ENCODE measurements around the gene ATRNL1.

The ATRNL1 gene

GRCh38 chr10:115771755-115772154, 678.6 kb downstream of the ATRNL1 start:
- DNase-seq (ENCODE audit: low spot score), result no peak
- Histone ChIP-seq H3K4me3 (ENCODE audit: low read length in 2 of 2) (no peak overlapping the region), H3K18ac (ENCODE audit: low read length) (no peak overlapping the region), H2BK15ac (ENCODE audit: low read length) (no peak overlapping the region), H3K27me3 (ENCODE audit: control insufficient read depth in 3 of 3, insufficient read depth in 3 of 3, low read depth in 1 of 3, low read length in 3 of 3) (no peaks in the 10 kb centered on the region), H3K27ac (replicated peaks; ENCODE audit: low read length) (no peak overlapping the region), H3K9me3 (replicated peaks in 1 of 2; ENCODE audit: control insufficient read depth in 2 of 2, insufficient read depth in 1 of 2, low read depth in 1 of 2, low read length in 2 of 2) (no peaks in the 10 kb centered on the region), H2BK5ac (ENCODE audit: low read length) (no peak overlapping the region), H3K4me1 (ENCODE audit: control insufficient read depth in 2 of 2, insufficient read depth in 1 of 2, low read depth in 1 of 2, low read length in 2 of 2) (no peaks in the 10 kb centered on the region), H3K4me2 (ENCODE audit: insufficient read depth, low read length, poor library complexity, severe bottlenecking) (no peak overlapping the region), H3K23ac (ENCODE audit: low read depth, low read length, poor library complexity) (no peak overlapping the region), H2BK12ac (ENCODE audit: low read length) (no peak overlapping the region), H4K8ac (ENCODE audit: low read depth, low read length) (no peak overlapping the region), H3K36me3 (replicated peaks in 1 of 2; ENCODE audit: control insufficient read depth in 2 of 2, insufficient read depth in 2 of 2, low read length in 2 of 2) (no peaks in the 10 kb centered on the region), H3K79me1 (ENCODE audit: low read depth, low read length) (no peaks in the 10 kb centered on the region), H2AFZ (ENCODE audit: low read length) (no peak overlapping the region), H2BK120ac (ENCODE audit: low read depth, low read length) (no peak overlapping the region), H3K4ac (ENCODE audit: low read length) (no peak overlapping the region), H4K91ac (ENCODE audit: low read depth, low read length, poor library complexity) (no peak overlapping the region), H2AK5ac (ENCODE audit: low read depth, low read length) (no peak overlapping the region), H3K9ac (ENCODE audit: low read depth, low read length, poor library complexity) (no peak overlapping the region), H3K14ac (ENCODE audit: low read length) (no peak overlapping the region)

- Histone ChIP-seq H3K36me3 (replicated peaks in 1 of 2; ENCODE audit: control insufficient read depth in 2 of 2, insufficient read depth in 2 of 2, low read length in 2 of 2) (no peaks in the 10 kb centered on the region), H2BK5ac (ENCODE audit: low read length) (no peak overlapping the region), H4K8ac (ENCODE audit: low read depth, low read length) (no peak overlapping the region), H3K4me2 (ENCODE audit: insufficient read depth, low read length, poor library complexity, severe bottlenecking) (no peak overlapping the region), H2AK5ac (ENCODE audit: low read depth, low read length) (no peak overlapping the region), H4K91ac (ENCODE audit: low read depth, low read length, poor library complexity) (no peak overlapping the region), H2BK12ac (ENCODE audit: low read length) (no peak overlapping the region), H2AFZ (ENCODE audit: low read length) (no peak overlapping the region), H3K4me1 (ENCODE audit: control insufficient read depth in 2 of 2, insufficient read depth in 1 of 2, low read depth in 1 of 2, low read length in 2 of 2) (no peaks in the 10 kb centered on the region), H3K23ac (ENCODE audit: low read depth, low read length, poor library complexity) (no peak overlapping the region), H3K4me3 (ENCODE audit: low read length in 2 of 2) (no peak overlapping the region), H2BK15ac (ENCODE audit: low read length) (no peak overlapping the region), H3K27ac (replicated peaks; ENCODE audit: low read length) (no peak overlapping the region), H3K79me1 (ENCODE audit: low read depth, low read length) (no peaks in the 10 kb centered on the region), H3K9ac (ENCODE audit: low read depth, low read length, poor library complexity) (no peak overlapping the region), H3K27me3 (ENCODE audit: control insufficient read depth in 3 of 3, insufficient read depth in 3 of 3, low read depth in 1 of 3, low read length in 3 of 3) (no peaks in the 10 kb centered on the region), H3K18ac (ENCODE audit: low read length) (no peak overlapping the region), H3K4ac (ENCODE audit: low read length) (no peak overlapping the region), H3K9me3 (replicated peaks in 1 of 2; ENCODE audit: control insufficient read depth in 2 of 2, insufficient read depth in 1 of 2, low read depth in 1 of 2, low read length in 2 of 2) (no peaks in the 10 kb centered on the region), H3K14ac (ENCODE audit: low read length) (no peak overlapping the region), H2BK120ac (ENCODE audit: low read depth, low read length) (no peak overlapping the region)
- WGBS, 2 donors (ENCODE audit: extremely low coverage in 2 of 2, insufficient read length in 2 of 2, insufficient replicate concordance in 1 of 2), result no CpG with 5 or more reads among the region's 1 CpG
- no peak for DNase-seq (ENCODE audit: low spot score)
These were observed 679.4 kb downstream of the ATRNL1 start for GRCh38 chr10:115772606-115773005.

- Histone ChIP-seq H3K14ac (ENCODE audit: low read length) (no peak overlapping the region), H3K9me3 (replicated peaks in 1 of 2; ENCODE audit: control insufficient read depth in 2 of 2, insufficient read depth in 1 of 2, low read depth in 1 of 2, low read length in 2 of 2) (no peaks in the 10 kb centered on the region), H3K27me3 (ENCODE audit: control insufficient read depth in 3 of 3, insufficient read depth in 3 of 3, low read depth in 1 of 3, low read length in 3 of 3) (no peaks in the 10 kb centered on the region), H3K27ac (replicated peaks; ENCODE audit: low read length) (no peak overlapping the region), H2AK5ac (ENCODE audit: low read depth, low read length) (no peak overlapping the region), H3K4me3 (ENCODE audit: low read length in 2 of 2) (no peak overlapping the region), H4K91ac (ENCODE audit: low read depth, low read length, poor library complexity) (no peak overlapping the region), H3K4me2 (ENCODE audit: insufficient read depth, low read length, poor library complexity, severe bottlenecking) (no peak overlapping the region), H3K9ac (ENCODE audit: low read depth, low read length, poor library complexity) (no peak overlapping the region), H3K4ac (ENCODE audit: low read length) (no peak overlapping the region), H3K23ac (ENCODE audit: low read depth, low read length, poor library complexity) (no peak overlapping the region), H2BK120ac (ENCODE audit: low read depth, low read length) (no peak overlapping the region), H3K18ac (ENCODE audit: low read length) (no peak overlapping the region), H3K4me1 (ENCODE audit: control insufficient read depth in 2 of 2, insufficient read depth in 1 of 2, low read depth in 1 of 2, low read length in 2 of 2) (no peaks in the 10 kb centered on the region), H3K79me1 (ENCODE audit: low read depth, low read length) (no peaks in the 10 kb centered on the region), H2BK5ac (ENCODE audit: low read length) (no peak overlapping the region), H2BK12ac (ENCODE audit: low read length) (no peak overlapping the region), H3K36me3 (replicated peaks in 1 of 2; ENCODE audit: control insufficient read depth in 2 of 2, insufficient read depth in 2 of 2, low read length in 2 of 2) (no peaks in the 10 kb centered on the region), H4K8ac (ENCODE audit: low read depth, low read length) (no peak overlapping the region), H2AFZ (ENCODE audit: low read length) (no peak overlapping the region), H2BK15ac (ENCODE audit: low read length) (no peak overlapping the region)
- DNase-seq (ENCODE audit: low spot score), result no peak
- no CpG with 5 or more reads among the region's 2 CpGs for WGBS, 2 donors (ENCODE audit: extremely low coverage in 2 of 2, insufficient read length in 2 of 2, insufficient replicate concordance in 1 of 2)
These were observed 680.7 kb downstream of the ATRNL1 start for GRCh38 chr10:115773832-115774231.

- Histone ChIP-seq H3K9ac (ENCODE audit: low read depth, low read length, poor library complexity) (no peak overlapping the region), H3K4me2 (ENCODE audit: insufficient read depth, low read length, poor library complexity, severe bottlenecking) (no peak overlapping the region), H3K79me1 (ENCODE audit: low read depth, low read length) (no peaks in the 10 kb centered on the region), H3K14ac (ENCODE audit: low read length) (no peak overlapping the region), H3K27ac (replicated peaks; ENCODE audit: low read length) (no peak overlapping the region), H2BK5ac (ENCODE audit: low read length) (no peak overlapping the region), H3K23ac (ENCODE audit: low read depth, low read length, poor library complexity) (no peak overlapping the region), H3K9me3 (replicated peaks in 1 of 2; ENCODE audit: control insufficient read depth in 2 of 2, insufficient read depth in 1 of 2, low read depth in 1 of 2, low read length in 2 of 2) (no peaks in the 10 kb centered on the region), H2AFZ (ENCODE audit: low read length) (no peak overlapping the region), H2BK12ac (ENCODE audit: low read length) (no peak overlapping the region), H2AK5ac (ENCODE audit: low read depth, low read length) (no peak overlapping the region), H3K18ac (ENCODE audit: low read length) (no peak overlapping the region), H2BK120ac (ENCODE audit: low read depth, low read length) (no peak overlapping the region), H2BK15ac (ENCODE audit: low read length) (no peak overlapping the region), H3K27me3 (ENCODE audit: control insufficient read depth in 3 of 3, insufficient read depth in 3 of 3, low read depth in 1 of 3, low read length in 3 of 3) (no peaks in the 10 kb centered on the region), H4K91ac (ENCODE audit: low read depth, low read length, poor library complexity) (no peak overlapping the region), H3K4me1 (ENCODE audit: control insufficient read depth in 2 of 2, insufficient read depth in 1 of 2, low read depth in 1 of 2, low read length in 2 of 2) (no peaks in the 10 kb centered on the region), H3K36me3 (replicated peaks in 1 of 2; ENCODE audit: control insufficient read depth in 2 of 2, insufficient read depth in 2 of 2, low read length in 2 of 2) (no peaks in the 10 kb centered on the region), H3K4me3 (ENCODE audit: low read length in 2 of 2) (no peak overlapping the region), H3K4ac (ENCODE audit: low read length) (no peak overlapping the region), H4K8ac (ENCODE audit: low read depth, low read length) (no peak overlapping the region)
- no CpG with 5 or more reads among the region's 2 CpGs for WGBS, 2 donors (ENCODE audit: extremely low coverage in 2 of 2, insufficient read length in 2 of 2, insufficient replicate concordance in 1 of 2)
- DNase-seq (ENCODE audit: low spot score), result no peak
These were observed 681.6 kb downstream of the ATRNL1 start for GRCh38 chr10:115774721-115775120.

All from neuronal stem cell (in vitro differentiated cells).